Gastrocnemius medialis (tissue), 4 donors: ENCODE data around the gene PEAK1.
"Not testable (repeated sequence)": the region's sequence is repeated elsewhere in the genome, so short reads cannot be mapped to it uniquely, and the experiment has no call there.

Experiments
- CTCF ChIP-seq, 5 experiments: fragments of 450-650 bp in 3 of 5; fragments of 200-600 bp in 2 of 5; sonication (generic) in 2 of 5; IDR thresholded peaks in 4 of 5; conservative IDR thresholded peaks in 1 of 5; 1 replicate in 4 of 5; 2 replicates in 1 of 5; pipeline ENCODE4 v1.5.1; 2016 to 2019; ENCODE audit warnings: antibody characterized with exemption in 5 of 5, mild to moderate bottlenecking in 3 of 5, moderate library complexity in 3 of 5
- POLR2A ChIP-seq, 2 donors: fragments of 450-650 bp; IDR thresholded peaks; one replicate each; pipeline ENCODE4 v1.6.1; 2017; ENCODE audit warnings: antibody characterized with exemption in 2 of 2, mild to moderate bottlenecking in 2 of 2, moderate library complexity in 2 of 2

DNA sequence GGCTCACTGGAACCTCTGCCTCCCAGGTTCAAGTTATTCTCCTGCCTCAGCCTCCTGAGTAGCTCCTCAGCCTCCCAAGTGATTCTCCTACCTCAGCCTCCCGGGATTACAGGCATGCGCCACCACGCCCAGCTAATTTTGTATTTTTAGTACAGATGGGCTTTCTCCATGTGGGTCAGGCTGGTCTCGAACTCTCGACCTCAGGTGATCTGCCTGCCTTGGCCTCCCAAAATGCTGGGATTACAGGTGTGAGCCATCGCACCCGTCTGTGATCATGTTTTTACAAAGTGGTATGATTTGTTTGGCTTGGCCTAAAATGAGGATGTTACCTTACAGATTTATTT lies 9.8 kb downstream of the PEAK1 start:
- not testable (repeated sequence) for TF ChIP-seq CTCF (IDR thresholded peaks at IDR 0.05 in 4 of 5, conservative IDR thresholded peaks at IDR 0.05 in 1 of 5); POLR2A (IDR thresholded peaks at IDR 0.05)
